Adrenal gland (tissue), 12 donors: ENCODE data around the gene CCNA1. TPM values are rescaled to one million over a fixed set of nuclear protein-coding genes. Genes with fewer than 3 reads are reported as not detected.

Source experiments
- DNase-seq, 7 donors: peaks; one replicate each; pipeline ENCODE4 v3.0.0-alpha.2; 2019 to 2020
- H3K27ac ChIP-seq, 5 donors: fragments of 200-600 bp; sonication (generic) in 4 of 5; 1 replicate in 3 of 5; 2 replicates in 2 of 5; pipeline versions ENCODE4 v1.5.1 to v1.8.0; 2016 to 2020; ENCODE audit warnings: mild to moderate bottlenecking in 1 of 5
- H3K27me3 ChIP-seq: fragments of 200-600 bp; 2 replicates; pipeline ENCODE4 v1.8.0; 2021
- H3K36me3 ChIP-seq, 2 donors: fragments of 200-600 bp; replicated peaks in 1 of 2; 1 replicate in 1 of 2; 2 replicates in 1 of 2; pipeline versions ENCODE4 v1.5.1 to v1.8.0; 2018 to 2022
- H3K4me1 ChIP-seq, 2 donors: fragments of 200-600 bp; replicated peaks in 1 of 2; 1 replicate in 1 of 2; 2 replicates in 1 of 2; pipeline versions ENCODE4 v1.5.1 to v1.8.0; 2018 to 2021
- H3K4me3 ChIP-seq, 4 donors: fragments of 200-600 bp; sonication (generic) in 3 of 4; one replicate each; pipeline ENCODE4 v1.5.1; 2016 to 2018
- H3K9me3 ChIP-seq, 3 donors: fragments of 200-600 bp; sonication (generic) in 1 of 3; replicated peaks in 1 of 3; 1 replicate in 2 of 3; 2 replicates in 1 of 3; pipeline versions ENCODE4 v1.5.1 to v1.8.0; 2016 to 2021
- CTCF ChIP-seq, 6 experiments: fragments of 450-650 bp in 4 of 6; fragments of 200-600 bp in 2 of 6; sonication (generic) in 1 of 6; IDR thresholded peaks; 1 replicate in 5 of 6; 2 replicates in 1 of 6; pipeline versions ENCODE4 v1.5.1 to v1.8.0; 2016 to 2021; ENCODE audit warnings: antibody characterized with exemption in 6 of 6, mild to moderate bottlenecking in 2 of 6, moderate library complexity in 1 of 6
- POLR2A ChIP-seq, 2 donors: fragments of 450-650 bp; IDR thresholded peaks; one replicate each; pipeline ENCODE4 v1.6.1; 2017; ENCODE audit warnings: antibody characterized with exemption in 2 of 2, mild to moderate bottlenecking in 2 of 2, moderate library complexity in 1 of 2
- WGBS, 4 donors: extraction: QIAGEN DNeasy Blood & Tissue Kit in 2 of 4; methylation state at CpG; one replicate each; pipeline versions ENCODE4 v1.1.5 to v1.1.7; 2013 to 2017; 5-methylcytosine and 5-hydroxymethylcytosine counted together
- intact Hi-C, 2 donors: fragments of 100-400 bp; cut with DNase I; formaldehyde crosslinking; loops; one replicate each; pipeline versions ENCODE4 v1.14.1 to v1.15.0; 2022 to 2023
- polyA plus RNA-seq, 3 donors: library from polyadenylated mRNA; stranded (reverse); fragments of 200-250 nt in 2 of 3; fragments of 350-450 nt in 1 of 3; fragmentation: Illumina TruSeq in 1 of 3; extraction: RNeasy Lipid Tissue Mini Kit (QIAGEN cat#74804) in 1 of 3; gene quantifications; one replicate each; pipeline ENCODE4 v1.2.3, GENCODE V29; 2013 to 2014
- total RNA-seq, 9 donors: library from RNA; depleted of rRNA in 4 of 9; stranded (reverse); fragments of >200 nt in 4 of 9; fragments of 120-200 nt in 1 of 9; fragmentation: NEBNext Ultra II Directional in 1 of 9; extraction: Animal tissue kit (Norgen Biotek cat#: 25700) in 1 of 9; gene quantifications; one replicate each; pipeline versions ENCODE4 v1.1.0 to v1.2.4, GENCODE V29; 2013 to 2023
- donor health status: healthy with polysubstance abuse.
- donor health status: Bipolar disorder and iron deficiency.
- donor health status: DM: yes; HTN: yes; CAD: no.
- donor health status: DM: no; HTN: no; CAD: no.
- donor health status: DM: no; HTN: no; CAD: no.
- donor health status: DM: yes; HTN: yes; CAD: no.

The CCNA1 gene
- total and polyA plus RNA-seq, 12 donors, result 0.11 to 1.8 (median 0.42) TPM; not detected in 1

DNA sequence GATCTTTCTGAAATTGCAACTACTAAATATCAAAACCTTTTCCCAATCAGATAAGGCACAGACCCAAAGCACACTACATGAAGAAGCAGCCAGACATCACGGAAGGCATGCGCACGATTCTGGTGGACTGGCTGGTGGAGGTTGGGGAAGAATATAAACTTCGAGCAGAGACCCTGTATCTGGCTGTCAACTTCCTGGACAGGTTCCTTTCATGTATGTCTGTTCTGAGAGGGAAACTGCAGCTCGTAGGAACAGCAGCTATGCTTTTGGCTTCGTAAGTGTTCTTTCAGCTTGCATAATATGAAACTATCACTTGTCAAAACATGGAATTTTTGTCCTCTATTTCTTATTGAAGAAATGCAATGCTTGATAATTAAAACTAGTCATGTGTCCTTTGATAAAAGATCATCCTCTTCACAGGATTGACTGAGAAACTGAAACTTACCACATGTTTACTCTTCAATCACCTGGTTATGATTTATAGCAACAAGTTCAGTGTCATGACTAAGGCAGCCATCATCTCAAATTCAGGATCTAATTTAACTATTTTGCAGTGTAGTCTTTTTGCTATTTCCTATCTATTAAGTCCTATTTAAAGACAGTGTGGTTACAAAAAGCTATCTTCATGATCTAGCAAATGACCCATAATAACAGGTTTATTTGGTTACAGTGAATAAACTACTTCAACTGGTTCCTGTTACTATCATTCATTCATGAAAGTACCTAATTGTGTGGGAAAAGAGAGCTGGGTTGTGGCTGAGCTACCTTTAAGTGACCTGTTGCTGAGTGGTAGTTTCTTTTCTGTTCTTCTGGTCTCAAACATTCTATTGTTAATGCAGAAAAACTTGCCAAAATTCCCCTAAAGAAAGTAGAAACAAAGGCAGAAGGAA is 6.5 kb downstream of the CCNA1 start:
- Histone ChIP-seq H3K27me3 (no peaks in the 10 kb centered on the region), H3K9me3 (no peaks in the 10 kb centered on the region), H3K4me1 (no peaks in the 10 kb centered on the region), H3K4me3 (no peak overlapping the region), H3K36me3 (no peaks in the 10 kb centered on the region), H3K27ac (no peak overlapping the region)
- no peak for DNase-seq
- TF ChIP-seq CTCF (IDR thresholded peaks at IDR 0.05) (no peak), POLR2A (IDR thresholded peaks at IDR 0.05) (no peak)
- WGBS, 4 donors, result 66 to 79% (median 74%) methylated on average over 6 of the region's 6 CpGs
- intact Hi-C loops, result no loop called here

DNA sequence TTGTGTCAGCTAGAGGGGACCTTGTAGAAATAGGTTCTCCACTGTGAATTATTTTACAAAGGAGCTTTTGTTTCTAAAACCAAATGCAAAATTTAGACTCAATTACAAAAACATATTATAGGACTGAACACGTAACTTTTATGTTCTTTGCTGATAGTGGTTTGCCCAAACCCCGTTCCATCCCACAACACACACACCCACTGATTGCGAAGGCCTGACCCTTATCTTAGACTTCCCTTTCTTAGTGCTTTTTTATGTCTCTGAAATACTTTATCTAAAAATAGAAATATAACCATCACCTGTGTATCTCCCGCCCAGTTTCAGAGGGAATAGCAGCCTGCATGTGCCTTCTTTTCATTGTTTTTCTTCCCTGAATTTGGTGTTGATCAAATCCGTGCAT is 13.0 kb downstream of the CCNA1 start:
- no peak overlapping the region for H3K4me3 ChIP-seq
- 55 to 72% (median 60%) methylated on average over 5 of the region's 5 CpGs for WGBS, 4 donors
- TF ChIP-seq POLR2A (IDR thresholded peaks at IDR 0.05), result no peak
- intact Hi-C loops, result loop anchor here in 1 of 2 donors (10.0 kb wide), 1 partner anchor 290 kb away; no protein-coding TSS in a partner anchor
- H3K27ac ChIP-seq, result no peak overlapping the region
- no peaks in the 10 kb centered on the region for H3K27me3 ChIP-seq
- H3K36me3 ChIP-seq, result no peaks in the 10 kb centered on the region
- H3K9me3 ChIP-seq, result no peaks in the 10 kb centered on the region
- H3K4me1 ChIP-seq, result no peaks in the 10 kb centered on the region
- no peak for DNase-seq

DNA sequence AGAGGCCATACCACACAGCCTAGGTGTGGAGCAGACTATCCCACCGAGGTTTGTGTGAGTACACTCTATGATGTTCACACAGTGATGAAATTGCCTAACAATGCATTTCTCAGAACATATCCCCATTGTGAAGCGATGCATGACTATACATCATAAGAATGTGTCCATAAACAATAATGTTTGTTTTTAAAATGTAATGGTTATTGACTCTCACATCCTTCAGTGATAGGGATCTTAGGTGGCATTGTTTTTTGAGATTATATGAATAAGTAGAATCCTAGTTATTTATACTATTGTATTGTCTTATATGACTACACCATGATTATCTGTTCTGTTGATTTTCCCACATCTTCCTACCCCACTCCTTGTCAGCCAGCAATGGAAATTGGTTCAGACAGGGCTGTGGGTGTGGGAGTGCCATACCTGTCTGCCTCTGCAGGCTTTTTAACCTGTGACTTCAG is 13.6 kb downstream of the CCNA1 start:
- no peak for DNase-seq
- intact Hi-C loops, result loop anchor here in 1 of 2 donors (10.0 kb wide), 1 partner anchor 289 kb away; no protein-coding TSS in a partner anchor
- TF ChIP-seq CTCF (IDR thresholded peaks at IDR 0.05) (no peak), POLR2A (IDR thresholded peaks at IDR 0.05) (no peak)
- no peaks in the 10 kb centered on the region for H3K36me3 ChIP-seq
- H3K4me3 ChIP-seq, result no peak overlapping the region
- H3K27ac ChIP-seq, result no peak overlapping the region
- no peaks in the 10 kb centered on the region for H3K9me3 ChIP-seq
- WGBS, 4 donors, result 79 to 89% (median 83%) methylated on average over 2 of the region's 2 CpGs
- H3K4me1 ChIP-seq, result no peaks in the 10 kb centered on the region
- H3K27me3 ChIP-seq, result no peaks in the 10 kb centered on the region

- H3K4me3 ChIP-seq, result no peak overlapping the region
- no peaks in the 10 kb centered on the region for H3K27me3 ChIP-seq
- DNase-seq, result no peak
- H3K36me3 ChIP-seq, result no peaks in the 10 kb centered on the region
- H3K4me1 ChIP-seq, result no peaks in the 10 kb centered on the region
- H3K27ac ChIP-seq, result no peak overlapping the region
- TF ChIP-seq POLR2A (IDR thresholded peaks at IDR 0.05), result no peak
- TF ChIP-seq CTCF (IDR thresholded peaks at IDR 0.05), result no peak
- H3K9me3 ChIP-seq, result no peaks in the 10 kb centered on the region
- intact Hi-C loops, result loop anchor here in 1 of 2 donors (10.0 kb wide), 1 partner anchor 287 kb away; no protein-coding TSS in a partner anchor
- 63 to 81% (median 75%) methylated on average over 7 of the region's 7 CpGs for WGBS, 4 donors
Measured at GRCh38 chr13:36447501-36447900, 15.2 kb downstream of the CCNA1 start.
